ENCODE data around the gene PGM1. TPM values are rescaled to one million over a fixed set of nuclear protein-coding genes. Genes with fewer than 3 reads are reported as not detected.

The PGM1 gene
- total RNA-seq, 3 donors from 2014 or later, result 59.0 to 130 (median 80.1) TPM

- Histone ChIP-seq H3K27ac (peak overlapping the region; percentile 64 to 70), H3K9me3 (no peaks in the 10 kb centered on the region), H3K36me3 (no peaks in the 10 kb centered on the region), H3K27me3 (no peaks in the 10 kb centered on the region), H3K4me3 (no peak overlapping the region), H3K4me1 (no peaks in the 10 kb centered on the region)
- peak in 1 of 2 donors; percentile 50 for DNase-seq (ENCODE audit: low spot score in 2 of 2)
- intact Hi-C loops (cut with DNase I; ENCODE audit: low total_unique reads), result no loop called here
- TF ChIP-seq POLR2A (IDR thresholded peaks at IDR 0.05) (no peak), POLR2AphosphoS5 (IDR thresholded peaks at IDR 0.05) (peak in 1 of 3 donors; percentile 58)
Measured at GRCh38 chr1:63621698-63622097, 28.5 kb downstream of the PGM1 start.

GRCh38 chr1:63622849-63623566 lies 29.8 kb downstream of the PGM1 start:
- Histone ChIP-seq H3K27ac (peak overlapping the region in 1 of 2 donors; percentile 53), H3K27me3 (no peaks in the 10 kb centered on the region), H3K4me1 (no peaks in the 10 kb centered on the region), H3K36me3 (no peaks in the 10 kb centered on the region), H3K4me3 (no peak overlapping the region), H3K9me3 (no peaks in the 10 kb centered on the region)
- no peak for TF ChIP-seq POLR2AphosphoS5 (IDR thresholded peaks at IDR 0.05)
- no peak for TF ChIP-seq POLR2A (IDR thresholded peaks at IDR 0.05)
- no peak for TF ChIP-seq CTCF (IDR thresholded peaks at IDR 0.05)
- intact Hi-C loops (cut with DNase I; ENCODE audit: low total_unique reads), result no loop called here
- DNase-seq (ENCODE audit: low spot score in 2 of 2), result no peak

- DNase-seq (ENCODE audit: low spot score in 2 of 2), result no peak
- H3K4me3 ChIP-seq, result no peak overlapping the region
- H3K4me1 ChIP-seq, result no peaks in the 10 kb centered on the region
- no peaks in the 10 kb centered on the region for H3K9me3 ChIP-seq
- no peaks in the 10 kb centered on the region for H3K27me3 ChIP-seq
- TF ChIP-seq POLR2AphosphoS5 (IDR thresholded peaks at IDR 0.05) (no peak), POLR2A (IDR thresholded peaks at IDR 0.05) (no peak), CTCF (IDR thresholded peaks at IDR 0.05) (no peak)
- H3K27ac ChIP-seq, result no peak overlapping the region
- no peaks in the 10 kb centered on the region for H3K36me3 ChIP-seq
- intact Hi-C loops (cut with DNase I; ENCODE audit: low total_unique reads), result no loop called here
Measured at GRCh38 chr1:63623952-63624351, 30.7 kb downstream of the PGM1 start.

- no peaks in the 10 kb centered on the region for H3K36me3 ChIP-seq
- TF ChIP-seq CTCF (IDR thresholded peaks at IDR 0.05) (no peak), POLR2AphosphoS5 (IDR thresholded peaks at IDR 0.05) (no peak), POLR2A (IDR thresholded peaks at IDR 0.05) (no peak)
- H3K27ac ChIP-seq, result no peak overlapping the region
- no peak for DNase-seq (ENCODE audit: low spot score in 2 of 2)
- intact Hi-C loops (cut with DNase I; ENCODE audit: low total_unique reads), result no loop called here
- H3K4me1 ChIP-seq, result no peaks in the 10 kb centered on the region
- no peaks in the 10 kb centered on the region for H3K9me3 ChIP-seq
- no peaks in the 10 kb centered on the region for H3K27me3 ChIP-seq
- H3K4me3 ChIP-seq, result no peak overlapping the region
Measured at GRCh38 chr1:63624911-63625310, 31.7 kb downstream of the PGM1 start.

- DNase-seq (ENCODE audit: low spot score in 2 of 2), result no peak
- intact Hi-C loops (cut with DNase I; ENCODE audit: low total_unique reads), result no loop called here
- H3K27ac ChIP-seq, result no peak overlapping the region
Measured at GRCh38 chr1:63626222-63626621, 33.0 kb downstream of the PGM1 start.

More at GRCh38 chr1:63626222-63626621, 33.0 kb downstream of the PGM1 start:
- Histone ChIP-seq H3K9me3 (no peaks in the 10 kb centered on the region), H3K36me3 (no peaks in the 10 kb centered on the region), H3K4me3 (no peak overlapping the region), H3K27me3 (no peaks in the 10 kb centered on the region), H3K4me1 (no peaks in the 10 kb centered on the region)
- TF ChIP-seq POLR2AphosphoS5 (IDR thresholded peaks at IDR 0.05) (no peak), CTCF (IDR thresholded peaks at IDR 0.05) (no peak), POLR2A (IDR thresholded peaks at IDR 0.05) (no peak)

Measured in breast epithelium (tissue), 4 donors.